ENCODE measurements around the gene KLK15.

DNA sequence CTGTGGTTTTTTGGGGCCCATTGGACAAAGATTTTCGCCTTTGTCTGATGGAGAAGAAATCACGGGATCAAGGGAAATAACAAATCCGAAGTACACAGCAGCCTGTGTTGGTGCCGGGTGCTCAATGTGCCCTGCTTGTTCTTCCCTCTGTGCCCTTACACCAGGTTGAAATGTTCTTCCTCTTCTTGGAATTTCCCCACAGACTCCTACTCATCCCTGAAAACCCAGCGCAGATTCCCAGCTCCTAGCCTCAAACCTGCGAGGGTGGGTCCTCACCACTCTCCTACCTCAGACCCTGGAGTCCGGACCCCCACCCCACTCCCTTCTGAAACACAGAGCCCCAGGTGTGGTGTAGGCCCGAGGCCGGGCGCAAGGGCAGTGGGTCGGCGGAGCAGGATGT is 48.0 kb downstream of the KLK15 start:
- TF ChIP-seq EZH2phosphoT487 (IDR thresholded peaks at IDR 0.05; ENCODE audit: insufficient read depth, low read depth) (no peak), EZH2 (IDR thresholded peaks at IDR 0.05; ENCODE audit: insufficient read depth, poor library complexity, severe bottlenecking) (no peak)

Data from GM23248 (cell line).